Measurements from ENCODE around the gene PKP1.
"Not testable (repeated sequence)": the region's sequence is repeated elsewhere in the genome, so short reads cannot be mapped to it uniquely, and the experiment has no call there.

The PKP1 gene

DNA sequence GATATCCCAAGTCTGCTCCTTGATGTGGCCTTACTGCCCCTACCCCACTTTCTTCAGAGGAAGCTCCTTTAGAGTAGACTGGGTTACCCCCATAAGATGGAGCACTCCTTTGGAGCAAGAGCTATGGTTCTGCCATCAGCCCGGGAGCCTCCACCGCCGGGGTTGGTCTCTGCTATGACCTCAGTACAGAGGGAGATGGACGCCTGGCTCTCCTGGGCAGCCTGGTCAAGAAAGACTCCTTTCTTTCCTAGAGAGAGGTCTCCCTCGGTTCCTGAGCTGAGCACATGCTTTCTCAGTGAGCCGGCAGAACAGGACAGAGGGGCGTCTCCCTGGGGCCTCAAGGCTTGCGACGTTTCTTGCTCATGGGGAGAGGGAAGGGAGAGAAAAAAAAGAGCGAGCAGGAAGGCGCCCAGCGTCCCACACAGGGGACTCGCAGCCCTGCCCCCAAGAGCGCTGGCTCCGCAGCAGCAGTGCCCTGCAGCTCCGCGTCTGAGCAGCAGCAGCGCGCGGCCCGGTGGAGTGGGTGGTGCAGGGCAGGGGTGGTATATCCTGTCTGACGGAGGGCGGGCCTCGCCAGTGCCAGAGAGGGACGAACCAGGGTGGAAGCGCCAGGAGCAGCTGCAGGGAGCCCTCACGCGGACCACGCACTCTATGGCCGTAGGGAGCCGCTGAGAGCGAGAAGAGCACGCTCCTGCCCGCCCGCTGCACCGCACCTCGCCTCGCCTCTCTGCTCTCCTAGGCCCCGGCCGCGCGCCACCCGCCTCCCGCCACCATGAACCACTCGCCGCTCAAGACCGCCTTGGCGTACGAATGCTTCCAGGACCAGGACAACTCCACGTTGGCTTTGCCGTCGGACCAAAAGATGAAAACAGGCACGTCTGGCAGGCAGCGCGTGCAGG lies at the start of gene PKP1:
PKP1 (plus strand) TSS at position 576 of the 899 bp plus-strand sequence; CDS start at position 773, 197 bp downstream.
- no peak for DNase-seq

- DNase-seq, result not testable (repeated sequence)
These were observed 43.7 kb upstream of the PKP1 start for GRCh38 chr1:201239646-201240045.

- DNase-seq, result no peak
These were observed 43.1 kb upstream of the PKP1 start for GRCh38 chr1:201240171-201240570.

- no peak for DNase-seq
These were observed 41.6 kb upstream of the PKP1 start for GRCh38 chr1:201241736-201242135.

DNA sequence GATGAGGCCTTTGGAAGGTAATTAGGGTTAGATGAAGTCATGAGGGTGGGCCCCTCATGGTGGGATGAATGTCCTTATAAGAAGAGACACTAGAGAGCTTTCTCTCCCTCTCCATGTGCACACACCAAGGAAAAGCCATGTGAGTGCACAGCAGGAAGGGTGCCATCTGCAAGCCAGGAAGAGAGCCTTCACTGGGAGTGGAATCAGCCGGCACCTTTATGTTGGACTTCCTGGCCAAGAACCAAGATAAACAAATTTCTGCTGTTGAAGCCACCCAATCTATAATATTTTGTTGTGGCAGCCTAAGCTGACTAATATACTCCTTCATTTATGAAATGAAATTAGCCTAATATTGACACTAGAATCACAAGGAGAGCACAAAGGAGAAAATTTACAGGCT lies 38.2 kb upstream of the PKP1 start:
- no peak for DNase-seq

DNA sequence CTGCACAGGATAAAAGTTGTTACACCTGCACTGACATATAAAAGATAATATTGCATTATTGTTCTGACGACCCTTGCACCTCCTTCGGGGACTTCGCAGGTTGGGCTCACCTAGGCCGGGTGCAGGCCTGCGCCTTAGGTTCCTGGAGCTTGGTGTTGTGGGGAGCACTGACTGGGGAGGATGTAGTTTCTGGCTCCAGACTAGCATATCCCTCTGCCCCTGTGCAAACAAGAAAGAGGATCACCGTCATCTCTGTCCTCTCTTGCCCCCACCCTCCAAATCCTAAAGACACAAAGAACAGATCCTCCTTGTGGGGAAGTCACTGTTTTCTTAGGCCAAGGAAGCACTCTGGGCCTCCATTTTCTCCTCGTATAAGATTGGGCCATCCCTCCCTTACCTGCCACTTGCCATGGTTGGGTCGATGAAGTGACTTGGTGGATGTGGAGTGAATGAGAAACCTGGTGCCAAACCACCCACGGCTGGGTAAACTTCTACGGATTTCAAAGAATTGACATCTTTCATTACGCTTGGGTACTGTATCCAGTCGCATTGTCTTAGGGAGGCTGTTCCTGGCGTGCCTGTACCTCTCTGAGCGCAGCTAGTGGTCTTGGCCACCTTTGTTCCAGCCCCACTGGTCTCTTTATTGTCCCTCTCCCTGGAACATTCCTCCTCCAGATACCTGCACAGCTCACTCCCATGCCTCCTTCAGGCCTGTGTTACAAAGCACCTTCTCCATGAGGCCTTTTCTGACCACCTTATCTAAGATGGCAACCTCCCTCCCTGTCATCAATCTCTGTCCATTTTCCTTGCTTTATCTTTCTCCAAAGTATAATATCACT lies 34.4 kb upstream of the PKP1 start:
- DNase-seq, result no peak

- no peak for DNase-seq
These were observed 32.8 kb upstream of the PKP1 start for GRCh38 chr1:201250326-201251011.

- DNase-seq, result no peak
These were observed 31.9 kb upstream of the PKP1 start for GRCh38 chr1:201251411-201251810.

DNA sequence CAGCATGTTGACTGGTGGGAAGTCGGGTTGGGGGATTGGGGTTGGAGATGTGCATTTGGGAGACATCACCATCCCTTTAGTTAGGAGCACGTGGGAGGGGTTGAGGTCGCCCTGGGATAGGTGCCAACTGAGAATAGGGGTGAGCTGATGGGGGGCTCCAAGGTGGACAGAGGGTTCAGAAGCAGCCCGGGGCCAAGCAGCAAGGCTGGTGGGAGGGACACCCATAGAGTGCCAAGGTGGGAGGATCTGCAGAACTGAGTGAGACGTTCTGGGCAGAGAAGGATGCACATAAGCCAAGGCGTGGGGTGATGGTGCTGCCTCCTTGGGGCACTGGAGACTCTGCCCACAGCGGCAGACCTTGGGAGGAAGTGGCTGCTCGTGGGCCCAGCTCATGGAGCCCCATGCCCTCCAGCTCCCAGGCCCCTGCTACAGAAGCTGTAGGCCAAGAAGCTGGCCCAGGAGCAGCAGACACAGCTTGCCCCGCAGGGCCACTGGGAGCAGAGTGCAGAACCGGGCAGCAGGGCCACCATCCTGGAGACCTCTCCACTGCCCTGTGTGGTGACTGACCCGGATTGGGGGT lies 31.4 kb upstream of the PKP1 start:
- DNase-seq, result no peak

GRCh38 chr1:201252944-201253371 lies 30.3 kb upstream of the PKP1 start:
- DNase-seq, result no peak

GRCh38 chr1:201253411-201253810 lies 29.9 kb upstream of the PKP1 start:
- DNase-seq, result no peak

DNA sequence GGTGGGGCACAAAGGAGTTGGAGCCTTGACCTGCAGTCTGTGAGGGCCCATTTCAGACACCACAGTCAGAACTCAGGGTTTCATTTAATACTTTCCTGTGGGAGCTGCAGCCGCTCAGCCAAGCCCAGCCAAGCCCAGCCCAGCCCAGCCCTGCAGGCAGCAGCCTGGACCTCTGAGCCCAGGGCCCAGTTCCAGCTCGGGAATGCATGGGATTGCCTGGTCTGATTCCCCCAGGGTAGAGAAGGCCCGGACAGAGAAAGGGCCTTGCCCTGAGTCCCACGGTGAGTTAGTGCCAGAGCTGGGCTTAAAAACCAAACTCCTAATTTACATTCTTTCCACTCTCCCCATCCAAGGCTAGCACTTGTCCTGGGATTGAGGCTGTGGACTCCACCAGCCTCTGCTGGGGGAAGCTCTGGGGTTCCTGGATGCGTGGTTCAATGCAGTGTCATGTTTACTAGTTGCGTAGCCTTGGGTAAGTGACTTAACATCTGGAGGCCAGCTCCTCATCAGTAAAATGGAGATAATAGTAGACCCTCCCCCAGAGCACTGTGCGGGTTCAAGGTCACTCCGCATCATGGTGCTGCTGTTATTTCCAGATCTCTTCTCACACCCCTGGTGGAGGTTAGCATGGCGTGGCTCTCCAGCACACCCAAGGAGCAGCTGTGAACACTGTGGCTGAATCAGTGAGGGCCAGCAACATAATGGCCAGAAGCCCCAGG lies 29.2 kb upstream of the PKP1 start:
- no peak for DNase-seq

GRCh38 chr1:201254625-201255478 lies 28.5 kb upstream of the PKP1 start:
- peak; percentile 75 for DNase-seq

DNA sequence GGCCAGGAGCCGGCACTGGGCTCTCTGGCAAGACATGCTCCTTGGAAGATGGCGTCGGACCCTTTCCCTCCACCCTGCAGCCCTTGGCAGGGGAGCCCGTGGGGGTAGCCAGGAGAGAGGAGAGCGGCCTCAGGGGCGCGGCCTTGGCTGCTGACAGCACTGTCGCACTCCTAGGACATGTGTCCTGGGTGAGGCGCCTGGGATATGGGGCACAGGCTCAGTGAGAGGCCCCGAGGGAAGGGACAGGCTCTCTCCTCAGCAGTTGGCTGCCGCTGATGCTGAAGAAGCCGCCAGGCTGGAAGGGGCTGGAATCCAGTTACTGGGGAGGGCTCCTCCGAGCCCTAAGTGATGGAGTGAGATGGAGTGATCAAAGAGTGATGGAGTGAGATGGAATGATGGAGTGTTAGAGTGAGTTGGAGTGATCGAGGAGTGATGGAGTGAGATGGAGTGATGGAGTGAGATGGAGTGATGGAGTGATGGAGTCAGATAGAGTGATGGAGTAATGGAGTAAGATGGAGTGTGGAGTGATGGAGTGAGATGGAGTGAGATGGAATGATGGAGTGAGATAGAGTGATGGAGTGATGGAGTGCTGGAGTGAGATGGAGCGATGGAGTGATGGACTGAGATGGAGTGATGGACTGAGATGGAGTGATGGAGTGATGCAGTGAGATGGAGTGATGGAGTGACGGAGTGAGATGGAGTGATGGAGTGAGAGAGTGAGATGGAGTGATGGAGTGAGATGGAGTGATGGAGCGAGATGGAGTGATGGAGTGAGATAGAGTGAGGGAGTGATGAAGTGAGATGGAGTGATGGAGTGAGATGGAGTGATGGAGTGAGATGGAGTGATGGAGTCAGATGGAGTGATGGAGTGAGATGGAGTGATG lies 27.6 kb upstream of the PKP1 start:
- no peak for DNase-seq

GRCh38 chr1:201258132-201258531 lies 25.2 kb upstream of the PKP1 start:
- DNase-seq, result not testable (repeated sequence)

- no peak for DNase-seq
These were observed 24.5 kb upstream of the PKP1 start for GRCh38 chr1:201258763-201259230.

GRCh38 chr1:201259476-201260235 lies 23.6 kb upstream of the PKP1 start:
- peak; percentile 72 for DNase-seq

GRCh38 chr1:201260236-201260590 lies 23.1 kb upstream of the PKP1 start:
- no peak for DNase-seq

- no peak for DNase-seq
These were observed 22.5 kb upstream of the PKP1 start for GRCh38 chr1:201260648-201261311.

All from NCI-H1436 (cell line).